HTERT RPE-1 (cell line): ENCODE measurements around the gene CAND2.

Experiments used
- in situ Hi-C: fragments of 300-500 bp; cut with MboI; formaldehyde crosslinking; loops from 4 replicates; pipeline ENCODE4 v1.14.3; 2020; ENCODE audit warnings: low sequenced_read_pairs

The CAND2 gene

GRCh38 chr3:12796171-12797123 is at the start of gene CAND2:
Gene CAND2, plus strand, starts transcription at chr3:12796680. Its CDS starts 41 bp downstream, at chr3:12796721.
- in situ Hi-C loops = no loop called here

GRCh38 chr3:12748477-12748876 is 48.0 kb upstream of the CAND2 start:
- in situ Hi-C loops = no loop called here

- in situ Hi-C loops = no loop called here
Measured at GRCh38 chr3:12750223-12750622, 46.3 kb upstream of the CAND2 start.

- in situ Hi-C loops = no loop called here
Measured at GRCh38 chr3:12750658-12751071, 45.8 kb upstream of the CAND2 start.

- in situ Hi-C loops = no loop called here
Measured at GRCh38 chr3:12751571-12751970, 44.9 kb upstream of the CAND2 start.

- in situ Hi-C loops = no loop called here
Measured at GRCh38 chr3:12752102-12752501, 44.4 kb upstream of the CAND2 start.

GRCh38 chr3:12752809-12753208 is 43.7 kb upstream of the CAND2 start:
- in situ Hi-C loops = no loop called here

GRCh38 chr3:12753275-12754028 is 43.0 kb upstream of the CAND2 start:
- in situ Hi-C loops = no loop called here

- in situ Hi-C loops = no loop called here
Measured at GRCh38 chr3:12754313-12754712, 42.2 kb upstream of the CAND2 start.

- in situ Hi-C loops = no loop called here
Measured at GRCh38 chr3:12755754-12756153, 40.7 kb upstream of the CAND2 start.

- in situ Hi-C loops = no loop called here
Measured at GRCh38 chr3:12756175-12756574, 40.3 kb upstream of the CAND2 start.

- in situ Hi-C loops = no loop called here
Measured at GRCh38 chr3:12756635-12757034, 39.8 kb upstream of the CAND2 start.

GRCh38 chr3:12758025-12758781 is 38.3 kb upstream of the CAND2 start:
- in situ Hi-C loops = no loop called here

GRCh38 chr3:12759097-12759679 is 37.3 kb upstream of the CAND2 start, which contains the start of gene TMEM40:
Gene TMEM40, minus strand, starts transcription at chr3:12759259. Its CDS starts 9,427 bp downstream, at chr3:12749832.
- in situ Hi-C loops = no loop called here

- in situ Hi-C loops = no loop called here
Measured at GRCh38 chr3:12759693-12760565, 36.6 kb upstream of the CAND2 start.

GRCh38 chr3:12764171-12764776 is 32.2 kb upstream of the CAND2 start:
- in situ Hi-C loops = no loop called here

GRCh38 chr3:12766541-12766940 is 29.9 kb upstream of the CAND2 start:
- in situ Hi-C loops = no loop called here

- in situ Hi-C loops = no loop called here
Measured at GRCh38 chr3:12768579-12769527, 27.6 kb upstream of the CAND2 start.
